T-helper 1 cell treated with Interleukin-12 subunit alpha and Interleukin-12 subunit beta and Interleukin-4 antibody, amounts not matched to agents 30 μg/mL and 1 μg/mL, for 36 hours (primary cell): ENCODE data around the gene EFHC1.

ENCODE experiments used
- H3K27ac Mint-ChIP-seq: one replicate; pipeline ENCODE4 v1.8.0; 2021; ENCODE audit warnings: mild to moderate bottlenecking, mixed read lengths
- H3K27me3 Mint-ChIP-seq: one replicate; pipeline ENCODE4 v1.8.0; 2021; ENCODE audit warnings: low read depth, mixed read lengths
- H3K36me3 Mint-ChIP-seq: one replicate; pipeline ENCODE4 v1.8.0; 2021; ENCODE audit warnings: low read depth, mixed read lengths
- H3K4me1 Mint-ChIP-seq: one replicate; pipeline ENCODE4 v1.8.0; 2021; ENCODE audit warnings: low read depth, mixed read lengths
- H3K4me3 Mint-ChIP-seq: one replicate; pipeline ENCODE4 v1.8.0; 2021; ENCODE audit warnings: mild to moderate bottlenecking, moderate library complexity, mixed read lengths
- H3K9me3 Mint-ChIP-seq: one replicate; pipeline ENCODE4 v1.8.0; 2021; ENCODE audit warnings: mixed read lengths

EFHC1 gene

GRCh38 chr6:52509281-52510212, 89.4 kb downstream of the EFHC1 start:
- H3K36me3 Mint-ChIP-seq: peaks cover 19% of the 10 kb centered on the region

GRCh38 chr6:52510213-52510562, 90.0 kb downstream of the EFHC1 start:
- H3K4me3 Mint-ChIP-seq: no peak overlapping the region
- peaks cover 18% of the 10 kb centered on the region for H3K36me3 Mint-ChIP-seq
- H3K4me1 Mint-ChIP-seq: peaks cover 13% of the 10 kb centered on the region
- H3K27me3 Mint-ChIP-seq: no peaks in the 10 kb centered on the region
- no peak overlapping the region for H3K27ac Mint-ChIP-seq
- H3K9me3 Mint-ChIP-seq: no peaks in the 10 kb centered on the region

More at GRCh38 chr6:52509281-52510212, 89.4 kb downstream of the EFHC1 start:
- Mint-ChIP-seq H3K9me3 (no peaks in the 10 kb centered on the region), H3K4me3 (no peak overlapping the region), H3K27ac (no peak overlapping the region), H3K4me1 (peaks cover 8% of the 10 kb centered on the region), H3K27me3 (no peaks in the 10 kb centered on the region)

- Mint-ChIP-seq H3K27me3 (no peaks in the 10 kb centered on the region), H3K27ac (no peak overlapping the region), H3K9me3 (no peaks in the 10 kb centered on the region), H3K4me3 (no peak overlapping the region), H3K4me1 (peaks cover 21% of the 10 kb centered on the region), H3K36me3 (peaks cover 20% of the 10 kb centered on the region)
Measured at GRCh38 chr6:52511163-52511562, 91.0 kb downstream of the EFHC1 start.

- no peaks in the 10 kb centered on the region for H3K9me3 Mint-ChIP-seq
- H3K27ac Mint-ChIP-seq: no peak overlapping the region
- H3K4me3 Mint-ChIP-seq: no peak overlapping the region
- no peaks in the 10 kb centered on the region for H3K27me3 Mint-ChIP-seq
- H3K36me3 Mint-ChIP-seq: peaks cover 20% of the 10 kb centered on the region
- peaks cover 25% of the 10 kb centered on the region for H3K4me1 Mint-ChIP-seq
Measured at GRCh38 chr6:52511572-52512151, 91.5 kb downstream of the EFHC1 start.

GRCh38 chr6:52512199-52512598, 92.1 kb downstream of the EFHC1 start:
- no peak overlapping the region for H3K27ac Mint-ChIP-seq
- H3K4me1 Mint-ChIP-seq: peaks cover 25% of the 10 kb centered on the region
- peaks cover 20% of the 10 kb centered on the region for H3K36me3 Mint-ChIP-seq
- no peaks in the 10 kb centered on the region for H3K27me3 Mint-ChIP-seq
- H3K9me3 Mint-ChIP-seq: no peaks in the 10 kb centered on the region
- H3K4me3 Mint-ChIP-seq: no peak overlapping the region

- H3K27me3 Mint-ChIP-seq: no peaks in the 10 kb centered on the region
- no peak overlapping the region for H3K27ac Mint-ChIP-seq
- H3K9me3 Mint-ChIP-seq: no peaks in the 10 kb centered on the region
- H3K4me3 Mint-ChIP-seq: no peak overlapping the region
- peaks cover 36% of the 10 kb centered on the region for H3K4me1 Mint-ChIP-seq
- H3K36me3 Mint-ChIP-seq: peaks cover 23% of the 10 kb centered on the region
Measured at GRCh38 chr6:52513464-52513863, 93.3 kb downstream of the EFHC1 start.

GRCh38 chr6:52513896-52514295, 93.8 kb downstream of the EFHC1 start:
- Mint-ChIP-seq H3K27me3 (no peaks in the 10 kb centered on the region), H3K36me3 (peaks cover 23% of the 10 kb centered on the region), H3K9me3 (no peaks in the 10 kb centered on the region), H3K4me1 (peaks cover 36% of the 10 kb centered on the region), H3K4me3 (no peak overlapping the region), H3K27ac (no peak overlapping the region)

GRCh38 chr6:52514514-52514913, 94.4 kb downstream of the EFHC1 start:
- peaks cover 38% of the 10 kb centered on the region for H3K4me1 Mint-ChIP-seq
- no peak overlapping the region for H3K27ac Mint-ChIP-seq
- no peak overlapping the region for H3K4me3 Mint-ChIP-seq
- H3K9me3 Mint-ChIP-seq: no peaks in the 10 kb centered on the region
- peaks cover 23% of the 10 kb centered on the region for H3K36me3 Mint-ChIP-seq
- H3K27me3 Mint-ChIP-seq: no peaks in the 10 kb centered on the region

GRCh38 chr6:52515219-52515960, 95.2 kb downstream of the EFHC1 start:
- H3K27me3 Mint-ChIP-seq: no peaks in the 10 kb centered on the region
- peaks cover 20% of the 10 kb centered on the region for H3K36me3 Mint-ChIP-seq
- no peak overlapping the region for H3K4me3 Mint-ChIP-seq
- peaks cover 35% of the 10 kb centered on the region for H3K4me1 Mint-ChIP-seq
- no peaks in the 10 kb centered on the region for H3K9me3 Mint-ChIP-seq
- no peak overlapping the region for H3K27ac Mint-ChIP-seq

GRCh38 chr6:52516269-52516668, 96.1 kb downstream of the EFHC1 start:
- Mint-ChIP-seq H3K36me3 (peaks cover 20% of the 10 kb centered on the region), H3K4me1 (peaks cover 35% of the 10 kb centered on the region), H3K27ac (no peak overlapping the region), H3K27me3 (no peaks in the 10 kb centered on the region), H3K4me3 (no peak overlapping the region), H3K9me3 (no peaks in the 10 kb centered on the region)

GRCh38 chr6:52516943-52517342, 96.8 kb downstream of the EFHC1 start:
- Mint-ChIP-seq H3K27ac (no peak overlapping the region), H3K27me3 (no peaks in the 10 kb centered on the region), H3K36me3 (peaks cover 20% of the 10 kb centered on the region), H3K4me1 (peaks cover 35% of the 10 kb centered on the region), H3K9me3 (no peaks in the 10 kb centered on the region), H3K4me3 (no peak overlapping the region)

GRCh38 chr6:52517502-52518278, 97.5 kb downstream of the EFHC1 start:
- peaks cover 33% of the 10 kb centered on the region for H3K4me1 Mint-ChIP-seq
- H3K27me3 Mint-ChIP-seq: no peaks in the 10 kb centered on the region
- peaks cover 20% of the 10 kb centered on the region for H3K36me3 Mint-ChIP-seq
- H3K27ac Mint-ChIP-seq: peak overlapping the region; percentile 24
- no peaks in the 10 kb centered on the region for H3K9me3 Mint-ChIP-seq
- no peak overlapping the region for H3K4me3 Mint-ChIP-seq

- Mint-ChIP-seq H3K27me3 (no peaks in the 10 kb centered on the region), H3K27ac (no peak overlapping the region), H3K9me3 (no peaks in the 10 kb centered on the region), H3K4me3 (no peak overlapping the region), H3K4me1 (peaks cover 31% of the 10 kb centered on the region), H3K36me3 (peaks cover 18% of the 10 kb centered on the region)
Measured at GRCh38 chr6:52518279-52518945, 98.3 kb downstream of the EFHC1 start.

- Mint-ChIP-seq H3K27ac (no peak overlapping the region), H3K27me3 (no peaks in the 10 kb centered on the region), H3K36me3 (peaks cover 12% of the 10 kb centered on the region), H3K4me3 (no peak overlapping the region), H3K4me1 (peaks cover 29% of the 10 kb centered on the region), H3K9me3 (no peaks in the 10 kb centered on the region)
Measured at GRCh38 chr6:52519618-52520017, 99.5 kb downstream of the EFHC1 start.
